Thyroid gland (tissue), 4 donors: ENCODE results near the gene OBSCN. TPM values are rescaled to one million over a fixed set of nuclear protein-coding genes. Genes with fewer than 3 reads are reported as not detected.

Experiments
- DNase-seq, 2 donors: peaks; one replicate each; pipeline ENCODE4 v3.0.0-alpha.2; 2019
- H3K27ac ChIP-seq, 3 donors: fragments of 200-600 bp; sonication (generic); 1 replicate in 2 of 3; 2 replicates in 1 of 3; pipeline ENCODE4 v1.5.1; 2016 to 2019; ENCODE audit warnings: mild to moderate bottlenecking in 1 of 3, moderate library complexity in 1 of 3
- H3K27me3 ChIP-seq: fragments of 200-600 bp; sonication (generic); one replicate; pipeline ENCODE4 v1.5.1; 2019
- H3K36me3 ChIP-seq, 2 donors: fragments of 200-600 bp; sonication (generic); one replicate each; pipeline ENCODE4 v1.5.1; 2016 to 2019
- H3K4me1 ChIP-seq, 2 donors: fragments of 200-600 bp; sonication (generic); one replicate each; pipeline ENCODE4 v1.5.1; 2017 to 2019
- H3K4me3 ChIP-seq, 3 donors: fragments of 200-600 bp; sonication (generic); replicated peaks in 1 of 3; 1 replicate in 2 of 3; 2 replicates in 1 of 3; pipeline ENCODE4 v1.5.1; 2016; ENCODE audit warnings: mild to moderate bottlenecking in 1 of 3
- H3K9me3 ChIP-seq: fragments of 200-600 bp; sonication (generic); one replicate; pipeline ENCODE4 v1.5.1; 2017
- CTCF ChIP-seq, 6 experiments: fragments of 200-600 bp in 3 of 6; fragments of 450-650 bp in 3 of 6; sonication (generic) in 3 of 6; IDR thresholded peaks; one replicate each; pipeline ENCODE4 v1.5.1; 2016 to 2019; ENCODE audit warnings: antibody characterized with exemption in 6 of 6, mild to moderate bottlenecking in 2 of 6, inconsistent platforms in 1 of 6, moderate library complexity in 1 of 6
- POLR2A ChIP-seq, 2 donors: fragments of 450-650 bp; IDR thresholded peaks; one replicate each; pipeline ENCODE4 v1.6.1; 2017; ENCODE audit warnings: antibody characterized with exemption in 2 of 2, mild to moderate bottlenecking in 2 of 2, moderate library complexity in 1 of 2
- WGBS, 2 donors: methylation state at CpG; one replicate each; pipeline ENCODE4 v1.1.5; 2017; 5-methylcytosine and 5-hydroxymethylcytosine counted together
- intact Hi-C: fragments of 100-400 bp; cut with DNase I; formaldehyde crosslinking; loops from one replicate; pipeline ENCODE4 v1.15.1; 2023
- total RNA-seq, 4 donors: library from RNA; depleted of rRNA; stranded (reverse); fragments of >200 nt; gene quantifications; one replicate each; pipeline ENCODE4 v1.2.3, GENCODE V29; 2016

The OBSCN gene
- total RNA-seq, 4 donors from 2014 or later: 24.0 to 35.1 (median 31.5) TPM

GRCh38 chr1:228276901-228277490, 69.2 kb downstream of the OBSCN start:
- Histone ChIP-seq H3K9me3 (no peaks in the 10 kb centered on the region), H3K27me3 (no peaks in the 10 kb centered on the region), H3K4me1 (peaks cover 13 to 14% of the 10 kb centered on the region in 2 donors), H3K36me3 (no peaks in the 10 kb centered on the region), H3K4me3 (peak overlapping the region in 1 of 3 donors; percentile 58), H3K27ac (no peak overlapping the region)
- no peak for DNase-seq
- TF ChIP-seq CTCF (IDR thresholded peaks at IDR 0.05) (no peak), POLR2A (IDR thresholded peaks at IDR 0.05) (no peak)
- intact Hi-C loops: no loop called here
- 83 to 87% methylated on average over 16 to 19 of the region's 25 CpGs for WGBS, 2 donors

- 93 to 96% methylated on average over 33 to 34 of the region's 36 CpGs for WGBS, 2 donors
- Histone ChIP-seq H3K27me3 (no peaks in the 10 kb centered on the region), H3K36me3 (no peaks in the 10 kb centered on the region), H3K4me3 (no peak overlapping the region), H3K9me3 (no peaks in the 10 kb centered on the region), H3K27ac (no peak overlapping the region), H3K4me1 (peaks cover 13 to 14% of the 10 kb centered on the region in 2 donors)
- intact Hi-C loops: no loop called here
- DNase-seq: no peak
- TF ChIP-seq POLR2A (IDR thresholded peaks at IDR 0.05) (no peak), CTCF (IDR thresholded peaks at IDR 0.05) (no peak)
Measured at GRCh38 chr1:228277491-228278431, 69.9 kb downstream of the OBSCN start.

GRCh38 chr1:228278432-228278941, 70.6 kb downstream of the OBSCN start:
- Histone ChIP-seq H3K36me3 (no peaks in the 10 kb centered on the region), H3K4me1 (peaks cover 13 to 14% of the 10 kb centered on the region in 2 donors), H3K27ac (no peak overlapping the region), H3K4me3 (no peak overlapping the region), H3K9me3 (no peaks in the 10 kb centered on the region), H3K27me3 (no peaks in the 10 kb centered on the region)
- intact Hi-C loops: no loop called here
- DNase-seq: no peak
- no peak for TF ChIP-seq POLR2A (IDR thresholded peaks at IDR 0.05)
- no peak for TF ChIP-seq CTCF (IDR thresholded peaks at IDR 0.05)
- WGBS, 2 donors: 95 to 98% methylated on average over 17 to 20 of the region's 21 CpGs

- no peaks in the 10 kb centered on the region for H3K27me3 ChIP-seq
- peaks cover 13 to 14% of the 10 kb centered on the region in 2 donors for H3K4me1 ChIP-seq
- no peak for DNase-seq
- no peaks in the 10 kb centered on the region for H3K36me3 ChIP-seq
- no peaks in the 10 kb centered on the region for H3K9me3 ChIP-seq
- 93 to 94% methylated on average over 18 to 27 of the region's 27 CpGs for WGBS, 2 donors
- no peak overlapping the region for H3K27ac ChIP-seq
- intact Hi-C loops: no loop called here
- TF ChIP-seq POLR2A (IDR thresholded peaks at IDR 0.05) (no peak), CTCF (IDR thresholded peaks at IDR 0.05) (no peak)
- no peak overlapping the region for H3K4me3 ChIP-seq
Measured at GRCh38 chr1:228279011-228279721, 71.3 kb downstream of the OBSCN start.
